IPS-18a (cell line): ENCODE data around the gene CACHD1.

Experiments
- H3K27ac ChIP-seq: one replicate; pipeline ENCODE4 v1.5.1; 2013; ENCODE audit warnings: low read length
- H3K27me3 ChIP-seq: one replicate; pipeline ENCODE4 v1.6.1; 2013; ENCODE audit warnings: mild to moderate bottlenecking, low read length; ENCODE audit not compliant: control insufficient read depth, insufficient read depth
- H3K36me3 ChIP-seq: one replicate; pipeline ENCODE4 v1.6.1; 2013; ENCODE audit warnings: low read depth, low read length; ENCODE audit not compliant: control insufficient read depth
- H3K4me1 ChIP-seq: one replicate; pipeline ENCODE4 v1.6.1; 2013; ENCODE audit warnings: low read depth, low read length; ENCODE audit not compliant: control insufficient read depth
- H3K4me3 ChIP-seq: one replicate; pipeline ENCODE4 v1.5.1; 2013; ENCODE audit warnings: low read length
- H3K9ac ChIP-seq: one replicate; pipeline ENCODE4 v1.6.1; 2013; ENCODE audit warnings: mild to moderate bottlenecking, low read length, moderate library complexity
- H3K9me3 ChIP-seq: one replicate; pipeline ENCODE4 v1.6.1; 2013; ENCODE audit warnings: low read depth, low read length; ENCODE audit not compliant: control insufficient read depth

The CACHD1 gene

DNA sequence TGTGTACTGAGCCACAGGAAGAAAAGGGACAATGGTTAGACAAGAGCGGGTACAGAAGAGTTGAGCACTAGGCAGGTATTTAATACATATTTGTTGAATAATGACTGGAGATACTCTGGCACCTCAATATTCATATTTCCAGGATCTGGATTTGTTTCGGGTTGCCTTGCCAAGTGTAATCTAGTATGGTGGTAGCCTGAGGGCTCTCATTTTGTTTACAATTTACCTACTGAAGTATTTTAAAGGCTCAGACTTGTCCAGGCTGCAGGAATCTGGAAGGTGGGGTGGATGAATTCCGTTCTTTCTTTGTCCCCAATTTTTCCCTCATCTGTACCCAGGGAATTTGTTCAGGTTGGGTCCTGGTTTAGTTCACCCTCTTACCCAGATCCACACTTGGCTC is 95.0 kb downstream of the CACHD1 start:
- H3K4me1 ChIP-seq = peaks cover 42% of the 10 kb centered on the region

DNA sequence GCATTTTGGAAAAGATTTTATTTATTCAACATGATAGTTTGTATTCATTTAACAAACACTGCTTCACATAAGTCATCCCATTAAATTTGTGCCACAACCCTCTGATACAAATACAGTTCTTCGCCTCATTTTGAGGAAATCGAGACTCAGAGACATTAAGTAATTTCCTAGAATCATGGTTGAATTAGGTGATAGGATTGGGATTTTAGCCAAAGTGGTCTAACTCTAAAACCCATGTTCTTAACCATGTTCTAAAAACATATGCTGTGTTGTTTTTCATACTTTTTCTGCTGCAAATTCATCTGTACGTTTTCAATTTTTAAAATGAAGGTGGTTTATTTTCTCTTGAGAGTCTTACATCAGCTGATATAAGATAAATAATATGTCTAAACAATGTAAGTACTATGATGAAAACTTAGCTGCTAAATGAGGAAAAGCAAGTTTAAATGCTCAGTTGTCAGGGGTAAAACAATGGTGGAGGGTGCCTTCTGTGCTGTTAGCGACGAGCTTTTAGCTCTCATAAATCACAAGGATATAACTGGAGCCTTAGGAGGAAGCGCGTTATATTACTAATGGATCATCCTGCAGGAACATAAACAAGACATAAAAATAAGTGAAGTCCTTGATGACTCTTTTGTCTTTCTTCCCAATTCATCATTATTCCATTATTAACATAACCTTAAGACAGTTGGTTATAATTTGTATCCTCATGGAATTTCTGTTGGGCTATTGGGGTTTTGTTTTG is 97.7 kb downstream of the CACHD1 start:
- H3K9me3 ChIP-seq = no peaks in the 10 kb centered on the region
- H3K4me3 ChIP-seq = no peak overlapping the region
- no peak overlapping the region for H3K27ac ChIP-seq
- peaks cover 3% of the 10 kb centered on the region for H3K36me3 ChIP-seq
- H3K9ac ChIP-seq = no peak overlapping the region
- peaks cover 66% of the 10 kb centered on the region for H3K4me1 ChIP-seq
- H3K27me3 ChIP-seq = no peaks in the 10 kb centered on the region

More for the DNA sequence above, 95.0 kb downstream of the CACHD1 start:
- peaks cover 7% of the 10 kb centered on the region for H3K36me3 ChIP-seq
- H3K9me3 ChIP-seq = no peaks in the 10 kb centered on the region
- H3K9ac ChIP-seq = no peak overlapping the region
- no peak overlapping the region for H3K4me3 ChIP-seq
- H3K27me3 ChIP-seq = no peaks in the 10 kb centered on the region
- no peak overlapping the region for H3K27ac ChIP-seq

DNA sequence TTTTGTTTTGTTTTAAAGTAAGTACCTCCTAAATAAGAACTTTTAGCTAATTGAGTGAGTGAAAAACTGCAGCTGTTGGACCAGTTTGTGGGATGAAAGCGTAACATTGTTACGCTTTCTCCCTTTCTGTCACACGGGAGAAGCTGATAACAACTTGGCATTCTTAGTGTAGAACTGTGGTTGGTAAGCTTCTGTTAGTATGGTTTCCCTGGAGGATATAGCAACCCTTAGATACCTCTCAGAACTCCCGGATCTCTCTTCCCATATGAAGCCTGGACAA is 98.2 kb downstream of the CACHD1 start:
- Histone ChIP-seq H3K4me3 (no peak overlapping the region), H3K27ac (no peak overlapping the region), H3K27me3 (no peaks in the 10 kb centered on the region), H3K9me3 (no peaks in the 10 kb centered on the region), H3K36me3 (peaks cover 3% of the 10 kb centered on the region), H3K4me1 (peaks cover 71% of the 10 kb centered on the region), H3K9ac (no peak overlapping the region)

DNA sequence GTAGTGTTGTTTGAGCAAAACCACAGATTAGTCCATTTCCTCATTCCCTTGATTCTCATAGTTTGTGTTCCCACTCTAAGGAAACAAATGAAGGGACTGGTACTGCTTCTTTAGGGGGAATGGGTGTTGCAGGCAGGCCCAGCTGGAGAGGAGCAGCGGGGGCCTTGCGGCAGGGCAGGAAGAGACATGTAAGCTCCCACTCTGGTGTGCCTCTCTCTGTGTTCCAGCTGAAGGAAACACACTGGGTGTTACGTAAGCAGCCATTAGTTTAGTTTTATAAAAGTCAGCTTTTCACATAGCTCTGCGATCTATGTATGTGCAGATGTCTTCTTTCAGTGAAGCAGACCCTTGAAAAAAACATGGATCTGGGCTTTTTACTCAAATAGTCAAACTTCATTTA is 99.5 kb downstream of the CACHD1 start:
- no peak overlapping the region for H3K4me3 ChIP-seq
- H3K36me3 ChIP-seq = no peaks in the 10 kb centered on the region
- no peak overlapping the region for H3K9ac ChIP-seq
- H3K27ac ChIP-seq = no peak overlapping the region
- H3K9me3 ChIP-seq = no peaks in the 10 kb centered on the region
- H3K4me1 ChIP-seq = peaks cover 59% of the 10 kb centered on the region
- no peaks in the 10 kb centered on the region for H3K27me3 ChIP-seq

DNA sequence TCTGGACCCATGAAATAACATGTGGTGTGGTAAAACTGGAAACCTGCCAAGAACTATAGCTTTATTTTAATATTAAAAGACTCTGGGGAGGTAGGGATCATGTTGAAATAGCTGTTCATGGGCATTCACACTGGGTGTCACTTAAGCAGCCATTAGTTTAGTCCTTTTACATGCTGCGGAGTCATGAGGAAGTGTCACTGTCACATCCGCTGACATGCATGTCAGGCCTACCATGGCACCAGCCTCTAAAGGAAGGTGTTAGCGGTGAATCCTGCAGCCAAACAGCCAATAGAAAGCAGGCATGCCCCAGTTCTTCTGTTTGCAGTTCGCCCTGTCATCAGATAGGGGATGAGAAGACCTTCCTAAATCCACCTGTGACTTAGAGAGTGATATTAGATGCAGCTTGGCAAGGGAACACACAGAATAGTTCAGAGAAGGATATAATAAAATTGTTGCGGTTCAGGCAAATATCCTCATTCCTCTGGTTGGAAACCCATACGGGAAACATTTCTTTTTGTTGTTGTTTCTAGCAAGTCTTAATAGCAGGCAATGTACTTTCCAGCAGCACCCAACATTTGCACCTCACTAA is 100.4 kb downstream of the CACHD1 start:
- H3K27ac ChIP-seq = no peak overlapping the region
- no peaks in the 10 kb centered on the region for H3K9me3 ChIP-seq
- no peak overlapping the region for H3K9ac ChIP-seq
- H3K4me1 ChIP-seq = peaks cover 56% of the 10 kb centered on the region
- H3K27me3 ChIP-seq = no peaks in the 10 kb centered on the region
- H3K36me3 ChIP-seq = no peaks in the 10 kb centered on the region
- H3K4me3 ChIP-seq = no peak overlapping the region

DNA sequence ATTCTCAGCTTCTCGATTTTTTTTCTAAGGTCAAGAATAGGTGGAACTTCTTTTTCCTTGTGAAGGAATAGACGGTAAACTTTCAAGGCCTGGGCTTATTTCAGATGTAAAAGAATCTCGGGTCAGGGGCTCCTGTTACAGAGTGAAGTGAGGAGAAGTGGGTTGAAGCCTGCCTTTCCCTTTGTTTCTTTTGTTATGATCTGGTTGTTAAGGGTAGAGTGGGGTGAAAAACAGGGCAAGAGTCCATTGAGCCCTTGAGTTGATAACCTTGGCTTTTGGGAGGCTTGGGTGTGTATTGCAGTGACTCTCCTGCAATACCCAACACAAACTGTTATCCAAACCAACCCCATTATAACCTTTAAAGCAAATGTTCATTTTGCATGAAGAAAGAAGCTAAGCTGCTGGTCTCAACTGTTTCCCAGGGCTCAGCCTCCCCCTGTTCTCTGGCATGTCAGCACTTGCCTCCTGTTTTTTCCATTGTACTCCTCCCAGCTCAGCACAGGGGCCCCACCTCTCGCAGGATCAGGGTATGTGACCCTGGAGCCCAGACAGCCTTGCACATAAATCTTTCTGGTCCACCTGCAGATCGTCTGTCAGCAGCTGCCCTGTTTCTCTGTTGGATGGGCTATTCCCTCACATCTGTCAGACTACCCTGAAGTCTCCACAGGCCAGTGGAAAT is 102.4 kb downstream of the CACHD1 start:
- Histone ChIP-seq H3K27me3 (no peaks in the 10 kb centered on the region), H3K36me3 (no peaks in the 10 kb centered on the region), H3K9ac (no peak overlapping the region), H3K9me3 (no peaks in the 10 kb centered on the region), H3K4me3 (no peak overlapping the region), H3K4me1 (peaks cover 58% of the 10 kb centered on the region), H3K27ac (no peak overlapping the region)

DNA sequence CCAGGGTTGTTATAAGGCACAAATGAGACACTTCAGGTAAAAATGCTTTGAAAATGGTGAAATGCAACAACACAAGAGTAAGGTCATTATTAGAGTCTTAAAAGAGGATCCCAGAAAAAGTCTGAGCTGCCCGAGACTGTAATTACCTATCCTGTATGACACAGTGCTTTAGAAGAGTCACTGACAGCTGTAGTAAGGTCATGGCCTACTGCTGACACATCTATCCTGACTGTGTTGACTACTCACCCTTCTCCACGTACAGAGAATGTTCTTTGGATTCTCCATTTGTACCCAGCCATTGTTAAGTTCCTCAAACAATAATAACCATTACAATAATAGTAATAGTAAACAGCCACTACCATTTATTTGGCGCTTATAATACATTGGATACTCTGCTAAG is 104.4 kb downstream of the CACHD1 start:
- H3K4me1 ChIP-seq = peaks cover 57% of the 10 kb centered on the region
- H3K9ac ChIP-seq = no peak overlapping the region
- no peak overlapping the region for H3K4me3 ChIP-seq

DNA sequence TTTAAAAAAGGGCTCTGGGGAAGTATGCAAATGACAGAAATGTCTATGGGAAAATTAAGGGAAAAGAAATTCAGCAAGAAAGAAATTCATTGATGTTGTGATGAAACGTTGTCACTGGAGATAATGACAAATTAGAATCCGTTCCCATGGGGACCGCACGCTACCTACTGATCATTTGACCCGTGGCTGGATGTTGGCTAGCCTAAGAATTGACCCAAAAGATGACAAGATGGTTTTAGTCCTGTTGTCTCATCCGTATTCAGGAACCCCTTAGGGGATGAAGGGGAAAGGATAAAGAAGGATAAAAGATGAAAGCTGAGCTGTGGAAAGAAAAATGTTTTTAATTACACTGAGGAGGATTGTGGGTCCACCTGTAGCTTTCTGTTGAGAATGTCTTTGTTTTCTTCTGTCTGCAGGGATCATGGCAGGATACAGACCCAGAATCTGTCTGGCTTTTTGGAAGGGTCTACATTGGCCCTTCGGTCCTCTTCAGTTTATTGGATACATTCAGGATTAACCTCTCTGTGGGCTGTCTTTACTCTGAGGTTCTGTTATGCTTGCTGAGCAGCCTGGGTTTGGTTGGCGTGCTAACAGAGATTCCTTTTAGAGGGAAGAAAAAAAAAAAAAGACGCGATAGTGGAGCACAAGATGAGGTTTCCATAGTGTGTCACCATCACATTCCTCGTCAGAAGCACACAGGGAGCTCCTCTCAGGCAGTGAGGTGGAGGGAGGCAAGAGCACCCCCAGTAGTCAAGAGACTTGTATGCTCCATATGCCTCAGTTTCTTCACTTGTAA is 106.2 kb downstream of the CACHD1 start:
- Histone ChIP-seq H3K9me3 (no peaks in the 10 kb centered on the region), H3K4me1 (peaks cover 49% of the 10 kb centered on the region), H3K27me3 (no peaks in the 10 kb centered on the region), H3K27ac (no peak overlapping the region), H3K9ac (no peak overlapping the region), H3K36me3 (no peaks in the 10 kb centered on the region), H3K4me3 (no peak overlapping the region)

More for the DNA sequence above, 104.4 kb downstream of the CACHD1 start:
- H3K27ac ChIP-seq = no peak overlapping the region
- no peaks in the 10 kb centered on the region for H3K36me3 ChIP-seq
- no peaks in the 10 kb centered on the region for H3K9me3 ChIP-seq
- no peaks in the 10 kb centered on the region for H3K27me3 ChIP-seq

DNA sequence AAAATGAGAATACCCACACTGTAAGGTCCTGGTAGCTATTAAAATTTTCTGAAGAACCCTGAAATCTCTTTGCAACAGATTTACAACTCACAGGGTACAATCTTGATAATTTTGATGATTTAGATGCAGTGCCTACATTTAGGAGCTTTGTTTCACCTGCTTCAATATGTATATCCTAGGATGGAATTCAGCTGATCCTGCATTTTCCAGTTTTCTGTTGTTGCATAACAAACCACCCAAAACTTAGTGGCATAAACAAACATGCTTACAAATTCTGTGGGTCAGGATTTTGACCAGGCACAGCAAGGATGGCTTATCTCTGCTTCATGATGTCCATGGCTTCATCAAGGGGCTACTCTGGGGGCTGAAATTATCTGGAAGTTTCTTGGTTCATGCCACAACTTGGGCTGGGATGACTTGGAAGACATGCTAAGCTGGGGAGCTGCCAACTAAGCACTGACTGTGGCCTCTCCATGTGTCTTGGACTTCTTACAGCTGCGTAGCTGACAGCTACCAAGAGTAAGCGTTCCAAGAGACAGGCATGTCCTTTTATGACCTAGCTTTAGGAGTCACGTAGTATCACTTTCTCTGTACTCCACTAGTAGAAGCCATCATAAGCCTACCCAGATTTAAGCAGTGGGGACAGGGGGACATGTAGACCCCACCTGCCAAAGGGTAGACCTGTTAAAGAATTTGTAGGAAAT is 108.5 kb downstream of the CACHD1 start:
- H3K4me3 ChIP-seq = no peak overlapping the region

DNA sequence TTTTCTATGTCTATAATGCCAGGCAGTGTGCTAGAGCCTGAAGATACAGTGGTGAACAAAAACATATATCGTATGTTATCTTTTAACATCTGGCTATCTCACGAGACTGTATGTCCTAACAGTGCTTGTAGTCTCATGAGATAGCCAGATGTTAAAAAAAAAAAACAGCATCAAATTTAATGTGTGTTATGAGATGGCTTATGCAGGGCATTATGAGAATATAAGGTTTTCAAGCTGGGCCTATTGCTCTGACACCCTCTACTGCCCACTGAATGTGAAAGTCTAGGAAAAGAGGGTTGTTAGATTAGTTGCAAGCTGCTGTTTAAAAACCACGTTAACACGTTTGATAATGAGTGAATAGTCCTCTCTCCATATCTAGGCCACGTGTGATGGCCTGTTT is 109.8 kb downstream of the CACHD1 start:
- H3K27me3 ChIP-seq = no peaks in the 10 kb centered on the region
- H3K4me1 ChIP-seq = peaks cover 43% of the 10 kb centered on the region
- H3K9me3 ChIP-seq = no peaks in the 10 kb centered on the region
- H3K36me3 ChIP-seq = no peaks in the 10 kb centered on the region
- H3K27ac ChIP-seq = no peak overlapping the region
- no peak overlapping the region for H3K4me3 ChIP-seq
- no peak overlapping the region for H3K9ac ChIP-seq

More for the DNA sequence above, 108.5 kb downstream of the CACHD1 start:
- H3K36me3 ChIP-seq = no peaks in the 10 kb centered on the region
- peaks cover 43% of the 10 kb centered on the region for H3K4me1 ChIP-seq
- H3K9ac ChIP-seq = no peak overlapping the region
- no peak overlapping the region for H3K27ac ChIP-seq
- H3K9me3 ChIP-seq = no peaks in the 10 kb centered on the region
- H3K27me3 ChIP-seq = no peaks in the 10 kb centered on the region
